ENCODE results near the gene RASSF3.
A peak's percentile ranks its signal among the peaks of the same experiment; 100 is the strongest.
"Not testable (repeated sequence)": the region's sequence is repeated elsewhere in the genome, so short reads cannot be mapped to it uniquely, and the experiment has no call there.

Gene RASSF3

GRCh38 chr12:64598831-64599230 lies 11.5 kb upstream of the RASSF3 start:
- no peak for DNase-seq (ENCODE audit: low spot score)

GRCh38 chr12:64600164-64600561 lies 10.1 kb upstream of the RASSF3 start:
- DNase-seq (ENCODE audit: low spot score): no peak

DNA sequence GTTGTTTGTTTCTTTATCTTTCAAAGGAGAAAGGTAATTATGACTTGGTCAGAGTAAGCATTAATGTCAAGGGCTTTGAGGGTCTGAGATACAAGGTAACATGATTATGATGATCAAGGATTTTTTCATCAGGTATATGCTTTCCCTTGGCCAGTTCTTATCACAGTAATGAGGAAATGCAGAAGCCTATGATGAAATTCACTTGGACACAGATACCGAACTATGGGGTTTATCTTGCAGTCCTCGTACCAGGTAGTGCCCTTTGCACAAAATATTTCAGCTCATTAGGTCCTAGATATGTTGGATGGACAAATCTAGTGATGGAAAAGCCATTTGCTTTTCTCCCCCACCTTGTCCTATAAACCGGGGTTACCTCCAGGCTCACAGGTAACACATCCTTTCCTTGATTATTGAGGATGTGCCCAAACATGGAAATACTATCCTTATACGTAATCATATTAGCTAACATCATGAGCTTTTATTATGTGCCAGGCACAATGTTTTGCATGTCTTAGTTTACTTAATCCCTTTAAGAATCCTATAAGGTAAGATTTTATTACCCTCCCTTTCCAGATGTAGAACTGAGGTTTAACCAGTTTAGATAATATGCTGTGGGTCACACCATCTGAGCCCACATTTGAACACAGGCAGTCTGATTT lies 7.0 kb upstream of the RASSF3 start:
- DNase-seq (ENCODE audit: low spot score): no peak

DNA sequence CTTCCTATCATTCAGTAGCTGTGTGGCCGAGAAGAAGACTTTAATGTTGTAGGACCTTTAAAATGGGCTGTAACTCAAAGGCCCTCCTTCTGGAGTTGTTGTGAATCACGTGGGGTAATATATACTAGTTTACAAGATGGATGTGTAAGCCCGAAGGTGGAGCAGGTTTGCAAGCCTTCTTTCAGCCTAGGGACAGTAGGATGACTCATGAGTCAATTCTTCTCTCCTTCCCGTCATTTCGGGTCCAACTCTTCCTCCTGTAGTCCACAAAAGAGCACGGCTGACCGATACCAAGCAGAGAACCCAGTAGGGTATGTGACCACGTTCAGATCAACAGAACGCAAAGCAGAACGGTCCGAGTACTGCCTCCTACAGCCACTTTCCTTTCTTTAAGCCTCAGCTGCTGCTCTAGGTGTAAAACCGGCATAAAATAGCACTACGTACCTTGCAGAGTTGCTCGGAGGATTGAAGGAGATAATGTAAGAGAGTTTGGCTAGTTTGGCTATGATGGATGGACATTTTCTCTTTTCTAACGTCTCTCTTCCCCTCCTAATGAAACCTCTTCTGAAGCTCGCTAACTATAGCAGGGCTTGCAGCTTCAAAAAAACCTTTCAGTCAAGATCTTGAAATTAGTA lies 1.3 kb upstream of the RASSF3 start:
- peak; percentile 19 for DNase-seq (ENCODE audit: low spot score)

GRCh38 chr12:64609536-64610078 lies 688 bp upstream of the RASSF3 start:
- DNase-seq (ENCODE audit: low spot score): no peak

DNA sequence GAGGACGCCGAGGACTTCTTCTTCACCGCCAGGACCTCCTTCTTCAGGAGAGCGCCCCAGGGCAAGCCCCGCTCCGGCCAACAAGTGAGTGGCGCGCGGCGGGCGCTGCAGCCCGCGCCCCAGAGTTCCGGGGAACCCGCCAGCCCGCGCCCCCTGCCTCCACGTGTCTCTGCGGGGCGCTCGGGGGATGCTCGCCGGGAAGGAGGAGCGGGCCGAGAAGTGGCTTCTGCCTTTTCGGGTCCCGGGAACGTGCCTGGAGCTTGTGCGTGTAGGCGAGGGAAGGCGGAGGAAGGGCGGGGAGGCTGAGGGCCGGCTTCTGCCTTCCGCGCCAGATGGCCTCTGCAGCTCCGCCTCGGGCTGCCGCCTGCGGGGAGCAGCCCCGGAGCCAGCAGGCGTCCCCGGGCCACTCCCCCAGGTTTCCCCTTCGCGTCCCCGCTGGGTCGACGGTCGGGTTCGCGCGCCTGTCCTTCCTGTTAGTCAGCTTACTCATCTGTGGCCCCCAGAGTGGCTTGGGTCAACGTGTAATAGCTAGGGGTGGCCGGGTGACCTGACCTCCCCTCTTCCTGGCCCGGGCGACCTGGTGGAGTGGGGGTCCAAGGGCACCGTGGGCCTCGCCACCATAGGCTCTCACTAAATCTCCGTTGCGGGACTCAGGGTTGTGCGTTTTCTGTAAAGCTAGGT lies 505 bp downstream of the RASSF3 start:
- peak; percentile 70 for DNase-seq (ENCODE audit: low spot score)

DNA sequence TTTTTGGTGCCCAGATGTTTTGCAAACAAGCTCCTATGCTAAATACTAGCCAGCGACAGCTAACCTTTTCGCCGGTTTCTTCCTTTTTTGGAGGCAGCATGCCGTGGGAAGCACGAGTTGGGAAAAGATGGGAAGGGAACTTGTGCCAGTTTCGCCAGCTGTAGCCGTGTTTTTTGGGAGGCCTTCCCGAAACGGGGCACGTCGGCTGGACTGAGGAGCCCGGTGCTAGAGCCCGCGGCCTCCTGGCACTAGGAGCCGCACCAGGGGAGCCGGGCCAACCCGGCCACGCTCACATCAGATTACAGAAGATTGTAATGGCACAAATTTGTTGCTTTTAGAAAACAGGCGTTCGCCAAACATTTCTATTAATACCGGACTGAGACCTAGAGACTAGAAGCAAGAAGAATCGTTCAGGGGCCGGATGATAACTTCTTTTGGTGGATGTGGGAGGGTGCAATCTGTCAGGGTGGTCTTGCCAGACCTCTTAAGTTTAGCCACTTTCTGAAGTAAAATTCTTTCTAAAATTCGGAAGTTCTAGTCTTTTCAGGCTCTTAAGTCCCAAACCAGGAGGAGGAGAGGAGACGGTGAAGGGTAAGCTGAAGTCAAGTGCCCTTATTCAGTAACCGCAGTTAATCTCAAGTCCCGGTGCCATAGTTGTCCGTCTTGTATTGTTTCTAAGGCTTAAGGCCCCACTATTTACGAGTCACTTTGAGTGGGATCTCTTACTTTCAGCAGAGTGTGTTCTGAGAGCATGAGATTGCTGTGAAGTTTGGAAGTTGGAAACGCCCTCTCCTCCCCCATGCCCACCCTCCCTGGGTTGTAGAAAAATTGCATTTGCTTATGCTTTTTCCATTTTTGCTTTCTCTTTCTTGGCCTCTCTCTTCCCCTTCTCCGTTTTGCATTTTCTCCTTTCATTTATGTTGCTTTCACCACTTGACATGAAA lies 1.3 kb downstream of the RASSF3 start:
- DNase-seq (ENCODE audit: low spot score): peak; percentile 40

GRCh38 chr12:64612843-64613242 lies 2.5 kb downstream of the RASSF3 start:
- DNase-seq (ENCODE audit: low spot score): no peak

- DNase-seq (ENCODE audit: low spot score): not testable (repeated sequence)
These were observed 3.6 kb downstream of the RASSF3 start for GRCh38 chr12:64613775-64614398.

GRCh38 chr12:64616201-64616600 lies 5.9 kb downstream of the RASSF3 start:
- DNase-seq (ENCODE audit: low spot score): peak; percentile 72

DNA sequence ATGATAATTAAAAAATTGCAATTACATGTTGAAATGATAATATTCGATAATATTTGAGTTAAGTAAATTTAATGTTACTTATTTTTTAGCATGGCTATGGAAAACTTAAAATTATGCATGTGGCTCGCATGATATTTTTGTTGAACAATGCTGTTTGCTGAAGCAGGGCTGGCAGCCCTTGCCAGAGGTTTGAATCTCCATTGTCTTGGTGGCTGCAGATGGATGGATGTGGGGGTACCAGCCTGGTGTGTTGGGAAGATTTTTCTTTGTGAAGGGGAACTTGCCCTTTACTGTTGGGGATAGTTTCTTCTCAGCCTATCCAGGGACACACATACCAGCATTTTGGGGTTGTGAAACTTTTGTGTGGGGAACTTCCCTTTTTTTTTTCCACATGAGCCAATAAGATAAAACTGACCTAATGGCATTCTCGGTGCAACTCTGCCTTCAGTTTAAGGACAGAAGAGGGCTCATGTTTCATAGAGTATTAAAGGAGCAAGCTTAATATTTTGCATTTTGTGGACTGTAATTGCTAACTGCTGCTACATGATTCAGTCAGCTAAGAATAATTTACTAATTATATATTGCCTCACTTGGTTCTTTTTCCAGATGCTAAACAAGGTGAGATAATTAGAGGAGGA lies 8.8 kb downstream of the RASSF3 start:
- peak; percentile 48 for DNase-seq (ENCODE audit: low spot score)

- no peak for DNase-seq (ENCODE audit: low spot score)
These were observed 11.1 kb downstream of the RASSF3 start for GRCh38 chr12:64621257-64621942.

- no peak for DNase-seq (ENCODE audit: low spot score)
These were observed 13.7 kb downstream of the RASSF3 start for GRCh38 chr12:64624035-64624434.

- DNase-seq (ENCODE audit: low spot score): peak; percentile 52
These were observed 15.2 kb downstream of the RASSF3 start for GRCh38 chr12:64625243-64626077.

DNA sequence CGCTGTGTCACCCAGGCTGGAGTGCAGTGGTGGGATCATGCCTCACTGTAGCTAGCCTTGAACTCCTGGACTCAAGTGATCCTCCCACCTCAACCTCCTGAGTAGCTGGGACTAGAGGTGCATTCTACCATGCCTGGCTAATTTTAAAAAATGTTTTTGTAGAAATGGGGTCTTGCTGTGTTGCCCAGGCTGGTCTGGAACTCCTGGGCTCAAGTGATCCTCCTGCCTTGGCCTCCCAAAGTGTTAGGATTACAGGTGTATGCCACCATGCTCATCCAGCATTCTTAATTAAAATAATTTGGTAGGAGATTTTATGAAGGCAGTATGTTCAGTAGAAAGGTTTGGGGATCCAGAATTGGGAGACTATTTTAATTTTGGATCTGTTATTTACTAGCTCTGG lies 16.3 kb downstream of the RASSF3 start:
- not testable (repeated sequence) for DNase-seq (ENCODE audit: low spot score)

GRCh38 chr12:64627771-64628170 lies 17.5 kb downstream of the RASSF3 start:
- DNase-seq (ENCODE audit: low spot score): peak; percentile 77

GRCh38 chr12:64631197-64631596 lies 20.9 kb downstream of the RASSF3 start:
- no peak for DNase-seq (ENCODE audit: low spot score)

- no peak for DNase-seq (ENCODE audit: low spot score)
These were observed 23.0 kb downstream of the RASSF3 start for GRCh38 chr12:64633011-64633939.

All from AG08395 (cell line).